H9 (cell line): ENCODE results near the gene PPP1R14C. TPM values are rescaled to one million over a fixed set of nuclear protein-coding genes. Genes with fewer than 3 reads are reported as not detected.

Experiments used
- DNase-seq: peaks from one replicate; pipeline ENCODE4 v3.0.0-alpha.2; 2017
- H2AFZ ChIP-seq: one replicate; pipeline ENCODE4 v1.6.1; 2013; ENCODE audit warnings: mild to moderate bottlenecking, low read length, control low read depth, moderate library complexity
- H2AK5ac ChIP-seq: 2 replicates; pipeline ENCODE4 v1.6.1; 2013; ENCODE audit warnings: low read length, control low read depth, mixed read lengths; ENCODE audit not compliant: insufficient read length
- H2BK120ac ChIP-seq: one replicate; pipeline ENCODE4 v1.6.1; 2013; ENCODE audit warnings: low read depth, mild to moderate bottlenecking, low read length, control low read depth, inconsistent platforms; ENCODE audit not compliant: poor library complexity, severe bottlenecking
- H2BK12ac ChIP-seq: 2 replicates; pipeline ENCODE4 v1.6.1; 2013; ENCODE audit warnings: low read length, control low read depth, mixed read lengths, low read depth; ENCODE audit not compliant: insufficient read length
- H2BK15ac ChIP-seq: 2 replicates; pipeline ENCODE4 v1.6.1; 2013; ENCODE audit warnings: low read depth, low read length, control low read depth
- H2BK20ac ChIP-seq: one replicate; pipeline ENCODE4 v1.6.1; 2013; ENCODE audit warnings: low read depth, mild to moderate bottlenecking, low read length, control low read depth, inconsistent platforms; ENCODE audit not compliant: poor library complexity, severe bottlenecking
- H2BK5ac ChIP-seq: 2 replicates; pipeline ENCODE4 v1.6.1; 2013; ENCODE audit warnings: low read length, control low read depth, mixed read lengths; ENCODE audit not compliant: insufficient read length
- H3K14ac ChIP-seq: 2 replicates; pipeline ENCODE4 v1.6.1; 2013; ENCODE audit warnings: low read length, control low read depth; ENCODE audit not compliant: insufficient read depth
- H3K18ac ChIP-seq: 2 replicates; pipeline ENCODE4 v1.6.1; 2013; ENCODE audit warnings: low read depth, mild to moderate bottlenecking, mixed read lengths, low read length, control low read depth; ENCODE audit not compliant: insufficient read length
- H3K23ac ChIP-seq: 2 replicates; pipeline ENCODE4 v1.6.1; 2013; ENCODE audit warnings: low read length, control low read depth, mixed read lengths, low read depth; ENCODE audit not compliant: insufficient read length
- H3K23me2 ChIP-seq: 2 replicates; pipeline ENCODE4 v1.6.1; 2013; ENCODE audit warnings: low read depth, mild to moderate bottlenecking, mixed read lengths, low read length, control low read depth; ENCODE audit not compliant: insufficient read length, poor library complexity, severe bottlenecking
- H3K27ac ChIP-seq: 2 replicates; pipeline ENCODE4 v1.5.1; 2013; ENCODE audit warnings: low read length, control low read depth, mixed read lengths, low read depth; ENCODE audit not compliant: insufficient read length
- H3K27me3 ChIP-seq: 2 replicates; pipeline ENCODE4 v1.6.1; 2013; ENCODE audit warnings: low read length, control low read depth, inconsistent platforms; ENCODE audit not compliant: insufficient read depth
- H3K4ac ChIP-seq: 2 replicates; pipeline ENCODE4 v1.6.1; 2013; ENCODE audit warnings: low read depth, mild to moderate bottlenecking, control low read depth, inconsistent platforms, low read length, moderate library complexity
- H3K4me1 ChIP-seq: 2 replicates; pipeline ENCODE4 v1.6.1; 2013; ENCODE audit warnings: low read length, control low read depth, inconsistent platforms; ENCODE audit not compliant: insufficient read depth
- H3K4me2 ChIP-seq: 2 replicates; pipeline ENCODE4 v1.6.1; 2013; ENCODE audit warnings: low read length, control low read depth, mixed read lengths; ENCODE audit not compliant: insufficient read length, insufficient read depth
- H3K56ac ChIP-seq: 2 replicates; pipeline ENCODE4 v1.6.1; 2013; ENCODE audit warnings: low read depth, mild to moderate bottlenecking, mixed read lengths, low read length, control low read depth; ENCODE audit not compliant: insufficient read length
- H3K79me1 ChIP-seq: 2 replicates; pipeline ENCODE4 v1.6.1; 2013; ENCODE audit warnings: low read depth, mild to moderate bottlenecking, moderate library complexity, low read length, control low read depth, inconsistent platforms; ENCODE audit not compliant: insufficient read depth, poor library complexity, severe bottlenecking
- H3K79me2 ChIP-seq: 2 replicates; pipeline ENCODE4 v1.6.1; 2013; ENCODE audit warnings: low read length, control low read depth, inconsistent platforms; ENCODE audit not compliant: insufficient read depth
- H3K9ac ChIP-seq: 2 replicates; pipeline ENCODE4 v1.6.1; 2013; ENCODE audit warnings: low read length, control low read depth, mixed read lengths; ENCODE audit not compliant: insufficient read length; ENCODE audit errors: extremely low read depth
- H3K9me3 ChIP-seq: one replicate; pipeline ENCODE4 v1.6.1; 2013; ENCODE audit warnings: low read depth, low read length, inconsistent platforms; ENCODE audit not compliant: control insufficient read depth
- H3T11ph ChIP-seq: one replicate; pipeline ENCODE4 v1.6.1; 2013; ENCODE audit warnings: mild to moderate bottlenecking, low read length, control low read depth, inconsistent platforms
- H4K20me1 ChIP-seq: one replicate; pipeline ENCODE4 v1.6.1; 2013; ENCODE audit not compliant: control insufficient read depth, insufficient read length, insufficient read depth
- H4K5ac ChIP-seq: 2 replicates; pipeline ENCODE4 v1.6.1; 2013; ENCODE audit warnings: low read depth, mild to moderate bottlenecking, mixed read lengths, low read length, control low read depth; ENCODE audit not compliant: insufficient read length
- H4K8ac ChIP-seq: replicated peaks from 2 replicates; pipeline ENCODE4 v1.6.1; 2013; ENCODE audit warnings: low read length, control low read depth, mixed read lengths, low read depth; ENCODE audit not compliant: insufficient read length
- H4K91ac ChIP-seq: 2 replicates; pipeline ENCODE4 v1.6.1; 2013; ENCODE audit warnings: low read depth, mild to moderate bottlenecking, moderate library complexity, mixed read lengths, low read length, control low read depth; ENCODE audit not compliant: insufficient read length
- H3K27ac Mint-ChIP-seq, 3 experiments: 2 replicates in 2 of 3; 3 replicates in 1 of 3; pipeline ENCODE4 v1.8.0; 2020 to 2021; ENCODE audit warnings: mixed read lengths in 3 of 3, mild to moderate bottlenecking in 1 of 3, moderate library complexity in 1 of 3
- H3K27me3 Mint-ChIP-seq: 2 replicates; pipeline ENCODE4 v1.8.0; 2021; ENCODE audit warnings: low read depth, mild to moderate bottlenecking, moderate library complexity, mixed read lengths
- H3K36me3 Mint-ChIP-seq, 3 experiments: 2 replicates in 2 of 3; 3 replicates in 1 of 3; pipeline ENCODE4 v1.8.0; 2020 to 2021; ENCODE audit warnings: low read depth in 3 of 3, mixed read lengths in 3 of 3; ENCODE audit not compliant: insufficient read depth in 1 of 3
- H3K4me1 Mint-ChIP-seq, 2 experiments: 2 replicates each; pipeline ENCODE4 v1.8.0; 2020; ENCODE audit warnings: mixed read lengths in 2 of 2
- H3K4me3 Mint-ChIP-seq, 2 experiments: 2 replicates in 1 of 2; 3 replicates in 1 of 2; pipeline ENCODE4 v1.8.0; 2020 to 2021; ENCODE audit warnings: mild to moderate bottlenecking in 2 of 2, mixed read lengths in 2 of 2, moderate library complexity in 1 of 2
- H3K9me3 Mint-ChIP-seq, 2 experiments: 2 replicates in 1 of 2; 3 replicates in 1 of 2; pipeline ENCODE4 v1.8.0; 2020; ENCODE audit warnings: mild to moderate bottlenecking in 2 of 2, mixed read lengths in 2 of 2, moderate library complexity in 1 of 2
- CTCF ChIP-seq: fragments of 200-600 bp; sonication (generic); conservative IDR thresholded peaks from 3 replicates; pipeline ENCODE4 v1.8.0; 2021; ENCODE audit warnings: antibody characterized with exemption, mild to moderate bottlenecking
- WGBS: extraction: QIAGEN DNeasy Blood & Tissue Kit; methylation state at CpG from one replicate; pipeline ENCODE4 v1.1.7; 2013; ENCODE audit warnings: missing lambda C conversion rate, low lambda C conversion rate, mixed read lengths; ENCODE audit not compliant: insufficient read length; ENCODE audit errors: extremely low coverage; 5-methylcytosine and 5-hydroxymethylcytosine counted together
- total RNA-seq: library from RNA; stranded (reverse); gene quantifications from 2 replicates; pipeline ENCODE4 v1.2.1, GENCODE V29; 2021

PPP1R14C gene
- total RNA-seq, 1 experiment from 2014 or later, result 0.37 TPM

DNA sequence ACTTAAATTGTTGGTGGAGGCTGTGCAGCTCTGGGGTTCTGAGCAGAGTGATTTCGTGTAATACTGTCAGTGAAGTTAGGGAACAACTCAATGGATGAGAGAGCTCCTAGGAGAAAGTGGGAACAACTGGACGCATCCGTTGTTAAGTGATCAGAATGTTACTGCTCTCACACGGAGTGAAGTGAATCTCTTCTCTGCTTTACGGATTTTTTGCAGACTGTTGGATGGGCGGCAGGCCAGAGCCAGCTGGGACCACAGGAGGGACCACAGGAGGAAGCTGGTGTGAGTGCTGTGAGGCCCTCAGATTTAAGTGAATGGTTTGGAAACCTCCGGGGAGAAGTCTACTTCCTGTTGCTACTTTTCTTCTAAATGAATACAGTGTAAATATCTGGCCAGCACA lies 23.7 kb upstream of the PPP1R14C start:
- Histone ChIP-seq H4K8ac (no peak overlapping the region), H3K4me1 (no peaks in the 10 kb centered on the region; the same call in 1 of the 2 replicates), H2AFZ (no peak overlapping the region), H2BK20ac (no peak overlapping the region), H2AK5ac (no peak overlapping the region), H3K23ac (no peak overlapping the region), H3K23me2 (no peaks in the 10 kb centered on the region), H4K20me1 (no peaks in the 10 kb centered on the region), H3K27me3 (no peaks in the 10 kb centered on the region), H3K79me2 (no peaks in the 10 kb centered on the region), H3T11ph (no peak overlapping the region), H3K4ac (no peak overlapping the region), H3K56ac (no peak overlapping the region), H2BK15ac (no peak overlapping the region), H3K79me1 (no peaks in the 10 kb centered on the region), H3K27ac (no peak overlapping the region), H4K91ac (no peak overlapping the region), H3K9ac (no peak overlapping the region), H2BK5ac (no peak overlapping the region), H3K9me3 (no peaks in the 10 kb centered on the region), H3K4me2 (no peak overlapping the region), H2BK12ac (no peak overlapping the region), H3K18ac (no peak overlapping the region), H3K14ac (no peak overlapping the region), H2BK120ac (no peak overlapping the region), H4K5ac (no peak overlapping the region)
- no peak for DNase-seq
- no CpG with 5 or more reads among the region's 7 CpGs for WGBS
- Mint-ChIP-seq H3K9me3 (peaks cover 6 to 7% of the 10 kb centered on the region in 2 experiments; a peak in 4 of 5 replicates), H3K27ac (no peak overlapping the region; a peak in 1 of 7 replicates), H3K4me1 (peaks cover 8 to 9% of the 10 kb centered on the region in 2 experiments), H3K27me3 (peaks cover 5% of the 10 kb centered on the region), H3K36me3 (peaks cover 0 to 5% (median 2%) of the 10 kb centered on the region in 3 experiments; a peak in 4 of 7 replicates), H3K4me3 (no peak overlapping the region)
- TF ChIP-seq CTCF, result no peak
